ENCODE results near the gene THBS1. TPM values are rescaled to one million over a fixed set of nuclear protein-coding genes. Genes with fewer than 3 reads are reported as not detected.

THBS1 gene
- polyA plus RNA-seq, 3 donors from 2014 or later, result 2.2 to 11.4 (median 9.2) TPM

DNA sequence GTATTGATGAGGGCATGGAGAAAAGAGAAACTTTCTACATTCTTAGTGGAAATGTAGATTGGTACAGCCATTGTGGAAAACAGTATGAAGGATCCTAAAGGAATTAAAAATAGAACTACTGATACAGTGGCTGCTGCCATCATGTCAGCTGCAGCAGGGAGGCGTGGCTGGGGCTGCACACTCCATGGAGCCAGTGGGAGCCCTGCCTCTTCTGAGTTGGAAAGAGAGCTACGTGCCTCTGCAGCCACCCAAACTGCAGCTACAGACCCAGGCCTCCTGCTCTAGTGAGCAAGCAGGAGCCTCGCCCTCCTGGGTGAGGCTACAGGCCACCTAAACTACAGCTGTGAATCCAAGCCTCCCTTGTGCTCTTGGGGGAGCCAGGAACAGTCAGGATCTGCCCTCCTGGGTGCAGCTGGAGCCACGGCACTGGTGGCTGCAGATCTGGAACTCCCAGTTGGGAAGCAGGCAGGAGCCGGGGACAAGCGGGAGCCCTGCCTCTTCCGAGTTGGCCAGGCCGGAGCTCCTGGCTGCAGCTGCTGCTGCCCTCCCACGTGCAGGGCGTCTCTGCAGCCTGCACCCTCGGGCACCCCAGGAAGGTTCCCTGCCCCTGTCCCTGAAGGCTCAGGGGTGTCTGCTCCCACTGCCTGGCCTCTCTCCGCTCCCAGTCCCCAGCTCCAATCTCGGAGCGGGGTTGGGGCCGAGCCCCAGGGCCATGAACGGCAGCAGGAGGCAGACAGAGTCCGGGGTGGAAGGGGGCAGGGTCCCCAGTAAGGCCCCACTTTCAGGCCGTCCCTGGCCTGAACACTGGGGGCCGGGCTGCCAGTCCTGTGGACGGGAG is 64.5 kb downstream of the THBS1 start:
- no peaks in the 10 kb centered on the region for H3K27me3 Mint-ChIP-seq (ENCODE audit: low read depth in 3 of 3)
- no peak overlapping the region for H3K4me3 Mint-ChIP-seq
- no peaks in the 10 kb centered on the region for H3K9me3 Mint-ChIP-seq
- H3K27ac Mint-ChIP-seq, result no peak overlapping the region
- H3K4me1 Mint-ChIP-seq, result peaks cover 10 to 14% of the 10 kb centered on the region in 2 donors
- no peak for DNase-seq
- no peaks in the 10 kb centered on the region for H3K36me3 Mint-ChIP-seq

DNA sequence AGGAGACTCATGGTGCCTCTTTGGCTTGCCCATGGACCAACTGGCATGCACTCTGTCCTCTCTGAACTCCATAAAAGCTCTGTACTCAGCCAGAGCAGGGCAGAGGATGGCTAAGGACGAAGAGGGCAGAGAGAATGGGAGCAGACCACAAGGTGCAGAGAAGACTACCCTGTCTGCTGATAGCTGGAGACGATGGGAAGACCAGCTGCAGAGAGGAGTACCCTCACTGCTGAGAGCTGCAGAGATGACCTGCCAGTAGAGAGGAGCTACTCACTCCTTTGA is 65.0 kb downstream of the THBS1 start:
- H3K27me3 Mint-ChIP-seq (ENCODE audit: low read depth in 3 of 3), result no peaks in the 10 kb centered on the region

DNA sequence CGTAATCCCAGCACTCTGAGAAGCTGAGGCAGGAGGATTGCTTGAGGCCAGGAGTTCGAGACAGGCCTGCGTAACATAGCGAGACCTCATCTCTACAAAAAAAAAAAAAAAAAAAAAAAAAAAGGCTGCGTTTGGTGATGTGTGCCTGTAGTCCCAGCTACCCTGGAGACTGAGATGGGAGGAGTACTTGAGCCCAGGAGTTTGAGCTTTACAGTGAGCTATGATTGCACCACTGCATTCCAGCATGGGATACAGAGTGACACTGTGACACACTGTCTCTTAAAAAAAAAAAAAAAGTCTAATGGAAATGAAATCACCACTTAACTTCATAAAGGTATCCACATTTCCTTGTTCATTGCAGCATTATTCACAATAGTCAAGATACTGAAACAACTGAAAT is 65.5 kb downstream of the THBS1 start:
- H3K27ac Mint-ChIP-seq, result peak overlapping the region in 1 of 6 donors; percentile 5
- H3K9me3 Mint-ChIP-seq, result no peaks in the 10 kb centered on the region
- no peaks in the 10 kb centered on the region for H3K36me3 Mint-ChIP-seq
- peaks cover 6 to 7% of the 10 kb centered on the region in 2 donors for H3K4me1 Mint-ChIP-seq
- no peaks in the 10 kb centered on the region for H3K27me3 Mint-ChIP-seq (ENCODE audit: low read depth in 3 of 3)
- H3K4me3 Mint-ChIP-seq, result no peak overlapping the region
- no peak for DNase-seq

More for the DNA sequence above, 65.0 kb downstream of the THBS1 start:
- Mint-ChIP-seq H3K4me1 (peaks cover 6 to 8% of the 10 kb centered on the region in 2 donors), H3K36me3 (no peaks in the 10 kb centered on the region), H3K9me3 (no peaks in the 10 kb centered on the region), H3K27ac (no peak overlapping the region), H3K4me3 (no peak overlapping the region)
- DNase-seq, result no peak

Other genes with a start within 250 kb of the THBS1 start
- gene FSIP1, start 201.8 kb downstream of the THBS1 start, polyA plus RNA-seq, result 1 to 10 TPM; 1.3 to 3.0 (median 2.0) TPM

Data from immature natural killer cell (primary cell).